K562 (cell line): ENCODE results near the gene NT5DC4.

Source experiments
- ARNT ChIP-seq, 2 experiments: fragments of 450-650 bp; IDR thresholded peaks; 2 replicates each; pipeline ENCODE4 v1.6.1; 2016; ENCODE audit warnings: mild to moderate bottlenecking in 1 of 2
- ZFP30 ChIP-seq: fragments of 250-450 bp; sonication (Bioruptor Pico); IDR thresholded peaks from 2 replicates; pipeline ENCODE4 v1.8.0; 2022; ENCODE audit warnings: moderate library complexity, mild to moderate bottlenecking, inconsistent platforms, borderline replicate concordance

DNA sequence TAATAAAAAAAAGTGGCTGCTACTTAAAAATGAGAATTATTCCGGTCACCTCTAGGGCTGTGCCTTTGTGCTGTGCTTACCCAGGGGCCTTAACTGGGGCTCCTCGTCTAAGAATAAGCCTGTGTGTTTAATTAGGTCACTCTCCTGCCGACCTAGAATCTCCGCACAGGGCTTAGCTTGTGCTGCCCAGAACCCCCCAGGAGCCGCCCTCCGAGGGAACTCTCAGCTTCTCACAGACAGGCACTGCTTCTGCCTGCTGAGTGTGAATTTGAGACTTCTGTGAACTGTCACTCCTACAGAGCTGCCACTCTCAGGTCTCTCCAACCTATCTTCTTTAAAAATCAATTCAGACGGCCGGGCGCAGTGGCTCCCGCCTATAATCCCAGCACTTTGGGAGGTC, 11.9 kb upstream of the NT5DC4 start:
- TF ChIP-seq ARNT (IDR thresholded peaks at IDR 0.05) = no peak
- TF ChIP-seq ZFP30 (CRISPR knock-in tag) = no peak
